ENCODE results near the gene EHD1. TPM values are rescaled to one million over a fixed set of nuclear protein-coding genes. Genes with fewer than 3 reads are reported as not detected.

EHD1 gene
- total RNA-seq, 1 donor from 2014 or later: 86.8 TPM

GRCh38 chr11:64891880-64892279 lies 13.5 kb upstream of the EHD1 start:
- H3K4me3 Mint-ChIP-seq: no peak overlapping the region
- no peak overlapping the region for H3K27ac Mint-ChIP-seq
- DNase-seq (ENCODE audit: low spot score in 2 of 2, unreplicated experiment in 2 of 2): no peak
- no peak for TF ChIP-seq CTCF (IDR thresholded peaks at IDR 0.05; ENCODE audit: unreplicated experiment)
- peaks cover 13% of the 10 kb centered on the region for H3K4me1 Mint-ChIP-seq
- no peaks in the 10 kb centered on the region for H3K9me3 Mint-ChIP-seq
- H3K36me3 Mint-ChIP-seq: peaks cover 4% of the 10 kb centered on the region
- no peaks in the 10 kb centered on the region for H3K27me3 Mint-ChIP-seq (ENCODE audit: low read depth)

GRCh38 chr11:64891215-64891848 lies 12.9 kb upstream of the EHD1 start:
- no peak for DNase-seq (ENCODE audit: low spot score in 2 of 2, unreplicated experiment in 2 of 2)

GRCh38 chr11:64890522-64890939 lies 12.1 kb upstream of the EHD1 start:
- no peak overlapping the region for H3K27ac Mint-ChIP-seq
- no peak for TF ChIP-seq CTCF (IDR thresholded peaks at IDR 0.05; ENCODE audit: unreplicated experiment)
- no peak overlapping the region for H3K4me3 Mint-ChIP-seq

More at GRCh38 chr11:64891215-64891848, 12.9 kb upstream of the EHD1 start:
- H3K36me3 Mint-ChIP-seq: peaks cover 4% of the 10 kb centered on the region
- H3K9me3 Mint-ChIP-seq: no peaks in the 10 kb centered on the region
- H3K4me3 Mint-ChIP-seq: no peak overlapping the region
- peaks cover 13% of the 10 kb centered on the region for H3K4me1 Mint-ChIP-seq
- TF ChIP-seq CTCF (IDR thresholded peaks at IDR 0.05; ENCODE audit: unreplicated experiment): no peak
- H3K27ac Mint-ChIP-seq: no peak overlapping the region
- no peaks in the 10 kb centered on the region for H3K27me3 Mint-ChIP-seq (ENCODE audit: low read depth)

GRCh38 chr11:64888729-64889511 lies 10.5 kb upstream of the EHD1 start:
- no peak for TF ChIP-seq CTCF (IDR thresholded peaks at IDR 0.05; ENCODE audit: unreplicated experiment)
- Mint-ChIP-seq H3K4me3 (no peak overlapping the region), H3K36me3 (no peaks in the 10 kb centered on the region), H3K4me1 (peaks cover 20% of the 10 kb centered on the region), H3K27ac (peak overlapping the region; percentile 53), H3K27me3 (ENCODE audit: low read depth) (no peaks in the 10 kb centered on the region), H3K9me3 (no peaks in the 10 kb centered on the region)
- no peak for DNase-seq (ENCODE audit: low spot score in 2 of 2, unreplicated experiment in 2 of 2)

More at GRCh38 chr11:64890522-64890939, 12.1 kb upstream of the EHD1 start:
- no peaks in the 10 kb centered on the region for H3K9me3 Mint-ChIP-seq
- DNase-seq (ENCODE audit: low spot score in 2 of 2, unreplicated experiment in 2 of 2): no peak
- peaks cover 18% of the 10 kb centered on the region for H3K4me1 Mint-ChIP-seq
- H3K27me3 Mint-ChIP-seq (ENCODE audit: low read depth): no peaks in the 10 kb centered on the region
- no peaks in the 10 kb centered on the region for H3K36me3 Mint-ChIP-seq

- Mint-ChIP-seq H3K36me3 (no peaks in the 10 kb centered on the region), H3K27me3 (ENCODE audit: low read depth) (no peaks in the 10 kb centered on the region), H3K4me1 (peaks cover 20% of the 10 kb centered on the region), H3K27ac (no peak overlapping the region), H3K4me3 (peak overlapping the region; percentile 67), H3K9me3 (no peaks in the 10 kb centered on the region)
- TF ChIP-seq CTCF (IDR thresholded peaks at IDR 0.05; ENCODE audit: unreplicated experiment): no peak
- no peak for DNase-seq (ENCODE audit: low spot score in 2 of 2, unreplicated experiment in 2 of 2)
Observed at GRCh38 chr11:64888406-64888728, 9.9 kb upstream of the EHD1 start.

All from mesothelial cell of epicardium (in vitro differentiated cells).